ENCODE data around the gene BOLL.
"Not testable (repeated sequence)": the region's sequence is repeated elsewhere in the genome, so short reads cannot be mapped to it uniquely, and the experiment has no call there.

Gene BOLL

DNA sequence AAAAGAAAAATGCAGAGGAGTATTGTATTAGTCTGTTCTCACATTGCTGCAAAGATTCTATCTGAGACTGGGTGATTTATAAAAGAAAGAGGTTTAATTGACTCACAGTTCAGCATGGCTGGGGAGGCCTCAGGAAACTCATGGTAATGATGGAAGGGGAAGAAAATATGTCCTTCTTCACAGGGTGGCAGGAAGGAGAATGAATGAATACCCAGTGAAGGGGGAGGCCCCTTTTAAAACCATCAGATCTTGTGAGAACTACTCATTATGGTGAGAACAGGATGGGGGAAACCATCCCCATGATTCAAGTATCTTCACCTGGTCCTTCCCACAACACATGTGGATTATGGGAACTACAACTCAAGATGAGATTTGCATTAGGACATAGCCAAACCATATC lies 10.2 kb upstream of the BOLL start:
- DNase-seq = no peak

DNA sequence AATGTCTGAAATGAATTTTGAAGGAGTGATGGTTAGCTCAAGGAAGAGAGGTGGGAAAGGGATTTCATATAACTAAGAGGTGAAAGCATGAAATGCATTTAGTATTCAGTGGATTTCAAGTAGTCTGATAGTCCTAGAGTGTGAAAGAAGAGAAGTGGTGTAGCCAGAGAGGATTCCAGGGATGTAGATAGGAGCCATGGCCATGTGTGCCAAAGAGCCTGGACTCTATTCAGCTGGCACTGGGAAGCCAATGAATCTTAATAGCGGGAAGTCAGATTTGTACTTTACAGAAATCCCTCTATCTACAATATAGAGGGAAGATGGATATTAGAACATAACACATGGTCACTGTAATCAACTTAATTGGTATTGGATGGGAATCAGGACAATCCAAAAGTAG lies 8.3 kb upstream of the BOLL start:
- DNase-seq = no peak

DNA sequence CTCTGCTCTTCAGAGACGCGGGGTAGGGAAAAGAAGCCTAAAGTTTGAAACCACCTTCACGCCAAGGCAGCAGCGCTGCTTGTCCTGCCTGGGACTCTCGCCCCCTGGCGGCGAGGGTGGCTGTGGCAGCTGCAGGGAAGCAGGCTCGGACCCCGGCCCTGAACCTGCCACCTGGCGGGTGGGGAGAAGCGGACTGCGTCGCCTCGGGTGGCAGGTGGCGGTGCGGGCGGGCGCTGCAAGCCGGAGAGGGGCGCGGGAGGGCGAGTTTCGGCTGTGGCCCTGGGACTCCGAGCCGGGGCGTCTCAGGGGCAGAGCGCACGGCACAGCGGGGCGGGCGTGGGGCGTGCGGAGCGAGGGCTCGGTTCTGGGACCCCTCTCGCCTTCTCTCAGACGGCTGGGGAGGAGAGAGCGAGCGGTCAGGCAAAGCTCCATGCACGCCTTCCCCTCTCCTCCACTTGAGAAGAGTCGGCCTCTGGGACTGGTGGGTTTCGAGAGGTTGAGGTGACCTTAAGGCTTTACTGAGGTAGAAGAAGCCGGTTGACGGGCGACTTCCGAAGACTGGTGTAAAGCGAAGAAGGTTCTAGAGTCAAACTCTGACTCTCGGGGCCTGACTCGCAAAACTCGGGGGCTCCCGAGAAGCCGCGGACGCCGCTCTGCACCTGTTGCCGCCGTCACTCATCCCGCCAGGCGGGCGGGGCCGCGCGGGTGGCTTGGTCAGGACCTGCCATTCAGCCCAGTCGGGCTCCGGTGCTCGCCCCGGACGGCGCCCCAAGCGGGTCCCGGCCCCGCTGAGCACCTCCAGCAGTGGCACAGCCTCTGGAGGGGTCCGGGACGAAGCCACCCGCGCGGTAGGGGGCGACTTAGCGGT lies 1.1 kb upstream of the BOLL start:
- DNase-seq = peak; percentile 75

DNA sequence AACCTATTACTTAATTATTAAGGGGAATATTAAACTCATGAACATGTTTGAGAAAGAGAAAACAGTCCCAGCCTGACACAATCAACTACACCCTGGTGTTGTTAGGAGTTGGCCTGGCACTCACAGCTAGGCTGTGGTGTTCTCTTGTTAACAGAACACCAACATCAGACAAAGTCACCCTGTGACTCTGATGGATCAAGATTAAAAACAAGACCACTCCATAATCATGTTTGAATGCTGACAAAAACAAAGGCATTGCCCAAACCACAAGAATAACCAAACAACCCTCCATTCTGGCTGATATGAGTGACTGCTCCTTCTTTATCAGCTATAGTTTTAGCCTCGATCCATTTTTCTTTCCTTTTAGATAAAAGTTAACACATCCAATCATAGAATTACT lies 3.0 kb downstream of the BOLL start:
- no peak for DNase-seq

DNA sequence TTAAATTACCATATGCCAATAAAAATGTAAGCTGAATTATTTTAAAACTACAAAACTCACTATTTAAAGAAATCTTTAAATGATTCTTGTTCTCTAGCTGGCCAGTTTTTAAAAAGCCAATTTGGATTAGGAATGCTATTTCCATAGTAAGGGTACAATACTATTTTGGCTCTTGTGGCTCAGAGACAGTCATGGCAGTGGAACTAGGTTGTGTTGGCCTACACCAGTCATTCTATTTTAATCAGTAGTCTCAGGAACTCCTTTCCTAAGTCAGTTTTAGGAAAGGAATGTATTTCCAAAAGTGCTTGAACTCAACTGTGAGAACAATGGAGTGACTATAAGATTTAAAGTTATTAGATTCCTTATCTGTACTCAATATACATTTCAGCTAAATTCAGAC lies 5.9 kb downstream of the BOLL start:
- DNase-seq = no peak

DNA sequence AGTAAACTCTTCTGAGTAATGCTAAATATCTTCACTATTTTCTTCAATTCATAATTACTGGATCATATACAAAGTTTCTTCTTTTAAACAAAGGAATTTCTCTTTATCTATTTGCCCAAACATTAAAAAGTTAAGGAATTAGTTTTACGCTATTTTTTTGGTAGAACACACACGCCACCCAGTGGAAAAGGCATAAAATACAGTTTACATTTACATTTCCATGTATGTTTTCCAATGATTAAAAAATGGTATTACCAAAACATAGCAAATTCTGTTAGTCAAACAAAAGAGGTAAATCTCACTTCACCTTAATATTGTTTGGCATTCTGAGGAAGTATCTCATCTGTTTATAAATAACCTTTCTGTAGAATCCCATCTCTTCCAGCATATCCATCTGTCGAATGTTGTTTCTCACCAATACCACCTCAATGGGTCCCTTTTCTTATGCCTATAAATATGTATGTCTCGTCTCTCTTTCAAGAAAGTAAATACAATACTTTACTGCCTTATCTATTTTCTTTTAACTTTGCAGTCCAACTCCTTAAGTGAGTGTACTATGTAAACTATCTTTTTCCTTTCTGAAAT lies 7.2 kb downstream of the BOLL start:
- peak; percentile 64 for DNase-seq

DNA sequence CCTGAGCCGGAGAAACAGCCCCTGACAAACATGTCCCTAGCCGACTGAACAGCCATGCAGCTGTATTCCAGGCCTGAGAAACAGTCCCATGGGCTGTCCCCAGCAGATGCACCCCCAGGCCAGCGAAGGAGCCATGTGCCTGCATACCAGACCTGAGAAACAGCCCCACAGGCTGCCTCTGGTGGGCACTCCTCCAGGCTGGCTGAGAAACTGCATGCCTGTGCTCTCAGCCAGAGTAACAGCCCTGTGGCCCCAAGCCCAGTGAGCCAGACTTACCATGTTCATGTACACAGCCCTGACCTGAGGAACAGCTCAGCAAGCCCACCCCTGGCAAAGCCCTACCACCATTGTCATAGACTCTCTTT lies 24.8 kb downstream of the BOLL start:
- DNase-seq = no peak

DNA sequence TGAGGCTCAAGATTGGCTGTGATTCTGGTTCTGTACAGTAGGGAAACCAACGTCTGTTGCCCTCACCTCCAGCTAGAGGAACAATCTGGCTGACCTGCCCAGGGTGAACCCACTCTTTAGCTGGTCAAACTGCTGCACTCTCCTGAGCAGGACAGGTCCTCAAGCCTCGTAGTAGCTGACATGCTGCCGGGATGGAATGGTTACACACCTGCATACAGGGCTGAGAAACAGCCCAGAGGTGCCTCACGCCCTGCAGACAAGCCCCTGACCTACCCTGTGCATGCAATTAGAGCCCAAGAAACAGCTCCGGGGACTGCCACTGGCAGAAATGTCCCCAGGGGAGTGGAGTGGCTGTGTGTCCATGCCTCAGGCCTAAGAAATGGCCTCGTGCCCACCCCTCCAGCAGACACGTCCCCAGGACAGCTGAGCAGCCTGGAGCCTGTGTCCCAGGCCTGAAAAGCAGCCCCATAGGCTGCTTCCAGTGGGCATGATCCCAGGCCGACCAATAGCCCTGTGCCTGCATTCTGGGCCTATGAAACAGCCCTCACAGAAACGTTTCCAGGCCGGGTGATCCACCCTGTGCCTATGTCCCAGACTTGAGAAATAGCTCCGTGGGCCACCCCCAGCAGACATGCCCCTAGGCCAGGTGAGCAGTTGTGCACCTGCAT lies 25.4 kb downstream of the BOLL start:
- no peak for DNase-seq

DNA sequence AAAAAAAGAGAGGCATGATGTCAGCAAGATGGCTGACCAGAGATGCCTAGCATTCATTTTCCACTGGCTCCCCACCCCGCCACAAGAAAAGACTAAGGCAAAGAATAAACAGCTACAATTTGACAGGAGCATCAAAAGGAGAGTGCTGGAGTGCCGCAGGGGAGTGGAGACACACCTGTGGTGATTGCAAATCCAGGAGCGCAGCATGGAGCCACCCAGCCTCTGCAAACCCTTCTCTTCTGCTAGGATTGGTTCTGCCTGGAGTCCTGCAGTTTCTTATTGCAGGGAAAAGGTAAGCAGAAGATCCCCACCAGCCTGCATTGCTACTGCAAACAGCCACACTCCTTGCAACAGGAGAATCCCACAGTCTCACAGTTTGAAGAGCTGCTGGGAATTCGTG lies 26.1 kb downstream of the BOLL start:
- DNase-seq = no peak

DNA sequence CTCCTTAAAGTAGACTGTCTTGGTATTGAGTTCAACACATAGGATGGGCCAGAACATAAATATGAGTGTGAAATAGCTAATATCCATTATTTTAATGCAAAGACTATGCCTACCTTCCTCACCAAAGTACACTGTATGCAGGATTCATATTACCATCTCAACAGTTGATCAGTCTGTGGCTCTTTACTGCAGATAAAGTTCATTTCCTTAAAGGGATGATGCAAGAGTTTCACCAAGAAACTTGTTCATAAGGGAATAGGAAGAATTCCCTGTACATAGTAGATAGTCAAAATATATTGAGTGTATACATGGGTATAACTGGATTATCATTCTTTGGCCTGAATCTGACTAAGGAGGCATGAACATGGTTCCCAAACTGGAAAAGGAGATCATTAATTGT lies 44.9 kb downstream of the BOLL start:
- DNase-seq = no peak

DNA sequence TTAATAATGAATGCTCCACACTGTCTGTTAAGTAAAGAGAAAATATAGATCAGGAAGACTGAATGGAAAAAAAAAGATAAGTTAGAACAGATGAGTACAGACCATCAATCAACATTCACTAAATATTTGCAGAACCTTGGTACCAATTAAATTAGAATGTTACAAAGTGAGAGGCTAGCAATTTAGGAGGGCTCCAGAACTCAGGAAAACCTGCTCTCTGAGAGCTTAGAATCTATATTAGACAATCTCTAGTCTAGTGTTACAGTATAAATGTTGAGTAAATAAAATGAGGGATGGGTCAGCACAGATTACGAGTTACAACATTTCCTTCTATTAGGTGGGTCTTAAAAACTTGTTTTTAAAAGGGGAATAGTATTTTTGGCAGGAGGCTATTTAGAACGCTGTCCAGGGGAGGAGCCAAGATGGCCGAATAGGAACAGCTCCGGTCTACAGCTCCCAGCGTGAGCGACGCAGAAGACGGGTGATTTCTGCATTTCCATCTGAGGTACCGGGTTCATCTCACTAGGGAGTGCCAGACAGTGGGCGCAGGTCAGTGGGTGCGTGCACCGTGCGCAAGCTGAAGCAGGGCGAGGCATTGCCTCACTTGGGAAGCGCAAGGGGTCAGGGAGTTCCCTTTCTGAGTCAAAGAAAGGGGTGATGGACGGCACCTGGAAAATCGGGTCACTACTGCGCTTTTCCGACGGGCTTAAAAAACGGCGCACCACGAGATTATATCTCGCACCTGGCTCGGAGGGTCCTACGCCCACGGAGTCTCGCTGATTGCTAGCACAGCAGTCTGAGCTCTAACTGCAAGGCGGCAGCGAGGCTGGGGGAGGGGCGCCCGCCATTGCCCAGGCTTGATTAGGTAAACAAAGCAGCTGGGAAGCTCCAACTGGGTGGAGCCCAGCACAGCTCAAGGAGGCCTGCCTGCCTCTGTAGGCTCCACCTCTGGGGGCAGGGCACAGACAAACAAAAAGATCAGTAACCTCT lies 56.3 kb downstream of the BOLL start:
- not testable (repeated sequence) for DNase-seq

DNA sequence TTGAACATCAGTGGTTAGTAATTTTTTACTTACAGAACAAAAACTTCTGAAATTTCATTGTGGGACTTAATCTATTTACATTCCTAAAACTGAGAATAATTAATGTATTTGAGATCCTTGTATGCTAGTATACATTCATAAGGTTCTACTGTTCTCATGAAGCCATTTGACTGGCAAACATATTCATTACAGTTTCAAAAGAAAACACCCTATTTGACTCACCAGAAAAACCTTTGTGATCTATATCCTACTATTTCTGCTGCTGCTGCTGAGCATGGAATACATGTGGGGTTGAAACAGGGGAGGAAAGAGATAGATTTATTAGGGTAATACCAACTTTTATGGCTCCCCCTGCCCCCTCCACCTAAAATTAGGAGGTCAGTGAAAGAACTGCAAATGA lies 58.1 kb downstream of the BOLL start:
- DNase-seq = no peak

DNA sequence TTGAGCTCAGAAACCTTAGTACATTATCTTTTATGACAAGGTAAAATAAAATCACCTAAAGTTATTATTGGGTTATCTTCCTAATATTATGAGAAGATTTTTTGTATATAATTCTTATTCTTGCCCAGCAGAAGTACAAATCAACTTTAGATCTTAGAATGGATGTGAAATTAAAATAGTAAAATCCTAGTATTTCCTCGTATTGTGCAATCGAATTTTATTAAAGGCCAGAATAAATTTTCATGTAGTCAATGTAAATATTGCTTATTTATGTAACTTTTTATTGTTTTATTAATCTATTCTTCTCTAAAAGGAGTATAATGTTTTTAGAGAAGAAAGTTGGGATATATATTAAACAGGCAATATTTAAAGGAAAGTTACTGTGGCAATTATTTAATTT lies 67.3 kb downstream of the BOLL start:
- no peak for DNase-seq

DNA sequence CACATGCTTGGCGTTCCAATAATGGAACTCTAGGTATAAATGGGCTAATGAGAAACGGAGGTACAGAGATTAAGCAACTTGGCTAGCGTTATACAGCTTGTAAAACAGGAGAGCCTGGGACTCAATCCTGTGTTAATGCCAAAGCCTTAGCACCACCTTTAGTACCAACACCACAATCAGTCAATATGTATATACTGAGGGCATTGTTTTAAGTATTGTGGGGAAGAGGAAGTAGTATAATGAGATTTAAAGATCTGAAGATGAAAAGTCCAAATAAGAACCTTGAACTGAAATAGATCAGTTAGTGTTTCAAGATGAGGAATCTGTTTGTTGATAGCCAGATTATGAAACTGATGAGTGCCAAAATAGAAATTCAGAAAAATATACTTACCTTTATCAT lies 71.8 kb downstream of the BOLL start:
- DNase-seq = no peak

DNA sequence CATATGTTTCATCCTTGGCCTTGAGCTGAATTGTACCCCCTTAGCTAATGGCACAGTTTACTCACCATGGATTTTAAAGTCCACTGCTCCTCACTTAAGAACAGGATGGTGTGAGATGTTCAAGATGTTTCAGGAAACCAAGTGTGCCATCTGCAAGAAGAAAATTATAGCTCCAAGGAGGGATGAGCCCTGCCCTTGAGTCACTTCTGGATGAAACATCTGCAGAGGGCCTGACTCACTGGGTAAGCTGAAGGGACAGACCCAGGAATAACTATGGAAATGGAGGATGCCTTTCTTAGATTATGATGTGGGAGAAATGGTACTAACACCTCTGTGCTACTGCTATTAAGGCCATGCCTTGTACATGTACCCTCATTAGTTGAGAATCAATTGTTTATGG lies 73.5 kb downstream of the BOLL start:
- DNase-seq = no peak

DNA sequence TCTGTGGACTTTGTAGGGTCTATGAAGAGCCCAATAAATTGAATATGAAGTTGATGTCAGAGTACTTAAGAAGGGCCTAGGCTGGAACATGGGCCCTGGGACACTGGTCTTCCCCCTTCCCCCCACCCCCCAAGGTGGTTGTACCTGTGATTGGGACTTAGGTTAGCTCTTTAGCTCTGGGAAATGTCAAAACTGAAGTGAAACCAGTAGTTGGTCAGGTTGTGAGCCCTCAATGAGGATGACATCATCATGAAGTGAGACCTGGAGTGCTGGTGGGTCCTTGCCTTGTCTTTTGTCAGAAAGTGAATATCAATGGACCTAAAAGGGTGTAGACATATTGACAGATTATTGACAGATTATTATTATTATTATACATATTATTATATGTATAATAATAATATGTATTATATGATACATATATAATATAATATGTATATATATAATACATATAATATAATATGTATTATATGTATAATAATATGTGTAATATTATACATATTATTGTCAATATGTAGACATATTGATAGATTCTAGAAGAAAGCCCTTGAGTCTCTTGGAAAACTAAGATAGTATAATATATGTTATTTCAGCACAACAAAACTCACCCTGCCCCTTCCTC lies 74.6 kb downstream of the BOLL start:
- no peak for DNase-seq

DNA sequence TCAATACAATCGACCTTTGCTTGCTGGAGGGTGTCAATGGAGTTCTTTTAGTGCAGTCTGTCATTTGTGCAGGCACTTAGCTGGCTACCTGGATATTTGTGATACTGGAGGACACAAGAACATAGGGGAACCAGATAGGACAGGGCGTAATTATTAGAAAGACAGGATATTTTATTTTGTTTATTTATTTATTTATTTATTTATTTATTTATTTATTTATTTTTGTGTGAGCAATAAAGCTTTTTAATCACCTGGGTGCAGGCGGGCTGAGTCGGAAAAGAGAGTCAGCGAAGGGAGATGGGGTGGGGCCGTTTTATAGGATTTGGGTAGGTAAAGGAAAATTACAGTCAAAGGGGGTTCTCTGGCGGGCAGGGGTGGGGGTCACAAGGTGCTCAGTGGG lies 76.0 kb downstream of the BOLL start:
- DNase-seq = not testable (repeated sequence)

DNA sequence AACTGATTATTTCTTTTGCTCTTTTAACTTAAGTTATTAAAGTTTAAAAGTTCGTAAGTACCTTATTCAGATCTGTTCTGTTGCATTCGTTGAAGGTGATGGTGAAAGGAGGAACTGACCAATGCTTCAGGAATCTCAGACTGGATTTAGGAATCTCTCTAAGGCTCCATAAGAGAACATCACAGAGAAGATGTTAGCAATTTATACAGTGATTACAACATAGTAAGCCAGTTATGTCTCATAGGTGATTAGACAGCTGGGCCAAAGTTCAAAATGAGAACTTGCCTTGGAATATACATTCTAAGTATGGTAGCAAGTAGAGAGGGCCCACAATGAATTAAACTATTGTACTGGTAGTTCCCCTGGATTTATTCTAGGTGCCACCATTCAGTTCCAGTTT lies 76.8 kb downstream of the BOLL start:
- no peak for DNase-seq

DNA sequence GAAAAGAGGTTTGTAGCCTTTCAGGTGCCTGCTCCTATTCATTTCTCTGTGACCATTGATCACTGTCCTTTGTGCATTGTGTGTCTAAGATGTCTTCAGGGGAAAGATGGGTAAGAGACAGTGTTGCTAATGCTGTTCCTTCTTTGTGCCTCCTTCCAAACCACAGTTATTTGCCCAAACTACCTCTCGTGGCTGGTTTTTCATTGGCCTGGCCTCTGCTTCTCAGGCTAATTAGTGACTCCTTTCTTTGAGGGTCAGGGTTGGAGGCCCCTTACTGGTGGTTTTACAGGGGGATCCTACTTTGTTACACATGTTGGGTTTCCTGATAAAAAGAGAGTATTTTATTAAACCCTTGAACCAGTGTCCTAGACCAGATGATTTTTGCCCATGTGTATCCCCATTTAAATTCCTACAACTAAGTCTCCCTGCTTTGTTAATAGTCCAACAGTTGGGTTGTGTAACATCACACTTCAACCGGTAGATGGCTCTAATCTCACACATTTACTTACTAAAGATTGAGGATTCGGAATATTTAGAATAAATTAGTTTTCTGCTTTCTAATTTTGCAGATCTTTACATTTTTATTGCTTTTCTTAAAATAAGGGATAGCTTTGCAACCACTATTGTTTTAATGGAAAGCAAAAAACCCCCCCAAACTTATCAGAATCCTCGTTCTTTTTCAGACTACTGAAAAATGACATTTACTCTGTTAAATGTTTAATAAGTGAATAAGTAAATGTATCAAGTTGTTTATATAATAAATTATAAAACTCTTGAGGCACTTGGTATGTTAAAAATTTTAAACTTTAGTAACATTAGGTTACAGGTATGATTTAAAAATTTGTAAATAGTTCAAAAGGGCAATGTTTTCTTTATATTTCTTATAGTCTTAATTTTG lies 77.6 kb downstream of the BOLL start:
- peak; percentile 66 for DNase-seq

DNA sequence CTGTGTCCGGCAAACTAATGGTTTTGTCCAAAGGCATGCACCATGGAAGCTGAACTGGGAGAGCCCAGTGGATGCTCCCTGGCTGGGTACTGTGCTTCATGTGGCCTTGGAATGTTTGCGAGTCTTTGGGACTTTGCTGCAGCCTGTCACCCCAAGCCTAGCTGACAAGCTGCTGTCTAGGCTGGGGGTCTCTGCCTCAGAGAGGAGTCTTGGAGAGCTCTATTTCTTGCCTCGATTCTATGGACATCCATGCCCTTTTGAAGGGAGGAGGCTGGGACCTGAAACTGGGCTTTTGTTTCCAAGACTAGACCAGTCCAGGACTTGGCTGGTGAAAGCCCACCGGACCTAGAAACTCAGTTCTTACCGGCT lies 78.3 kb downstream of the BOLL start:
- DNase-seq = peak; percentile 4
